Measurements from ENCODE around the gene PHLDA3. TPM values are rescaled to one million over a fixed set of nuclear protein-coding genes. Genes with fewer than 3 reads are reported as not detected.

The PHLDA3 gene
- total and polyA plus RNA-seq, 2 of the 13 experiments (the other 11 are each of a cell fraction or from before 2014, with no cell fraction given): 16.7 to 33.6 TPM

- TF ChIP-seq MXD1 (CRISPR knock-in tag; IDR thresholded peaks at IDR 0.05) (peak; percentile 81; the same call in 1 of the 2 replicates), ZXDC (CRISPR knock-in tag; IDR thresholded peaks at IDR 0.05) (peak; percentile 86; the same call in 1 of the 2 replicates), BORCS8-MEF2B (CRISPR knock-in tag; IDR thresholded peaks at IDR 0.05) (peak; percentile 26; the same call in 1 of the 2 replicates), MXD3 (CRISPR knock-in tag; IDR thresholded peaks at IDR 0.05) (peak; percentile 60; the same call in 1 of the 2 replicates), ELF1 (CRISPR knock-in tag; IDR thresholded peaks at IDR 0.05) (peak; percentile 30; the same call in 1 of the 2 replicates), TGIF2 (CRISPR knock-in tag; IDR thresholded peaks at IDR 0.05) (no peak), ZNF180 (CRISPR knock-in tag; IDR thresholded peaks at IDR 0.05; ENCODE audit: borderline replicate concordance, low read depth) (no peak), ZNF607 (CRISPR knock-in tag; IDR thresholded peaks at IDR 0.05; ENCODE audit: borderline replicate concordance) (peak; percentile 80), ZFY (CRISPR knock-in tag; IDR thresholded peaks at IDR 0.05) (peak; percentile 76), TFDP1 (CRISPR knock-in tag; IDR thresholded peaks at IDR 0.05; ENCODE audit: borderline replicate concordance) (peak; percentile 49; the same call in 1 of the 2 replicates), E2F5 (CRISPR knock-in tag; conservative IDR thresholded peaks at IDR 0.05) (0 out of 2 replicates have a peak, but pooled peaks have one; percentile 15), ATF7-NPFF (CRISPR knock-in tag; IDR thresholded peaks at IDR 0.05; ENCODE audit: low read depth) (0 out of 2 replicates have a peak, but pooled peaks have one; percentile 46), EEA1 (CRISPR knock-in tag; IDR thresholded peaks at IDR 0.05; ENCODE audit: borderline replicate concordance) (0 out of 2 replicates have a peak, but pooled peaks have one; percentile 13), HDAC1 (CRISPR knock-in tag; IDR thresholded peaks at IDR 0.05) (peak; percentile 65), GTF3A (CRISPR knock-in tag; conservative IDR thresholded peaks at IDR 0.05) (0 out of 2 replicates have a peak, but pooled peaks have one; percentile 40), MEIS1 (CRISPR knock-in tag; IDR thresholded peaks at IDR 0.05; ENCODE audit: borderline replicate concordance) (0 out of 2 replicates have a peak, but pooled peaks have one; percentile 14), MTF1 (CRISPR knock-in tag; IDR thresholded peaks at IDR 0.05) (peak; percentile 99), DRAP1 (CRISPR knock-in tag; IDR thresholded peaks at IDR 0.05) (peak; percentile 77), TCF12 (IDR thresholded peaks at IDR 0.05) (no peak), TCF12 (CRISPR knock-in tag; IDR thresholded peaks at IDR 0.05) (peak; percentile 70; the same call in 1 of the 2 replicates), ZBTB7B (CRISPR knock-in tag; IDR thresholded peaks at IDR 0.05) (0 out of 2 replicates have a peak, but pooled peaks have one; percentile 16), RORA (CRISPR knock-in tag; IDR thresholded peaks at IDR 0.05) (0 out of 2 replicates have a peak, but pooled peaks have one; percentile 28), KAT8 (CRISPR knock-in tag; IDR thresholded peaks at IDR 0.05) (peak; percentile 39; the same call in 1 of the 2 replicates)
These were observed 37.8 kb upstream of the PHLDA3 start, which contains the start of gene CSRP1 (continued) for GRCh38 chr1:201506557-201507359.
